K562 (cell line): Measurements from ENCODE around the gene KLHL22. TPM values are rescaled to one million over a fixed set of nuclear protein-coding genes. Genes with fewer than 3 reads are reported as not detected.

Experiments
- ATAC-seq: fragments of 200-7000 bp; cut with Tn5 transposase; 3 replicates; pipeline ENCODE4 v1.9.1; 2020; ENCODE audit warnings: moderate library complexity
- BruUV-seq: library from RNA; stranded (reverse); fragments of 400-500 nt; replicated peaks from 2 replicates; lab custom pipeline; 2021; lab: Mats Ljungman, UMichigan
- CTCF ChIA-PET: fragments of 300-600 bp; formaldehyde crosslinking; extraction: SDS; loops from one replicate; lab custom pipeline; 2021; ENCODE audit warnings: low intra/inter-chr PET ratio; lab: Yijun Ruan, JAX
- POLR2A ChIA-PET: fragments of 300-600, 350-650 bp; sonication (Branson Sonifier 250); formaldehyde crosslinking; extraction: SDS; loops from one replicate; lab custom pipeline; 2021; ENCODE audit warnings: antibody characterized with exemption, inconsistent platforms; lab: Yijun Ruan, JAX
- DNase-seq, 4 experiments: peaks; one replicate each; pipeline versions ENCODE4 v3.0.0 to v3.0.0-alpha.2; 2011 to 2018; ENCODE audit warnings: low spot score in 3 of 4, mixed read lengths in 3 of 4; ENCODE audit errors: extremely low read depth in 1 of 4
- FAIRE-seq: peaks from 2 replicates; lab custom pipeline; 2011; peaks lifted over from hg19 to GRCh38; lab: Jason Lieb, UNC
- H2AFZ ChIP-seq: 2 replicates; pipeline ENCODE4 v1.6.0; 2011; ENCODE audit warnings: low read depth, low read length, control low read depth, inconsistent platforms
- H3K27ac ChIP-seq: fragments of 200-600 bp; 3 replicates; pipeline ENCODE4 v1.8.0; 2011; ENCODE audit warnings: low read depth, mild to moderate bottlenecking, control low read depth, inconsistent platforms, low read length, moderate library complexity, mixed read lengths; ENCODE audit errors: extremely low read depth
- H3K27me3 ChIP-seq, 2 experiments: fragments of 300-600 bp in 1 of 2; 2 replicates in 1 of 2; 3 replicates in 1 of 2; pipeline versions ENCODE4 v1.6.0 to v1.8.0; 2011; ENCODE audit warnings: inconsistent platforms in 2 of 2, low read length in 2 of 2, mild to moderate bottlenecking in 1 of 2, mixed read lengths in 1 of 2, moderate library complexity in 1 of 2; ENCODE audit not compliant: control insufficient read depth in 2 of 2, insufficient read depth in 2 of 2
- H3K36me3 ChIP-seq: fragments of 300-600 bp; 3 replicates; pipeline ENCODE4 v1.8.0; 2011; ENCODE audit warnings: mild to moderate bottlenecking, low read length, inconsistent platforms; ENCODE audit not compliant: control insufficient read depth, insufficient read depth
- H3K4me1 ChIP-seq, 2 experiments: fragments of 200-600 bp in 1 of 2; replicated peaks in 1 of 2; 2 replicates in 1 of 2; 3 replicates in 1 of 2; pipeline versions ENCODE4 v1.5.1 to v1.8.0; 2011; ENCODE audit warnings: inconsistent platforms in 2 of 2, low read length in 2 of 2, mild to moderate bottlenecking in 1 of 2, mixed read lengths in 1 of 2, moderate library complexity in 1 of 2; ENCODE audit not compliant: control insufficient read depth in 2 of 2, insufficient read depth in 2 of 2
- H3K4me2 ChIP-seq: 2 replicates; pipeline ENCODE4 v1.6.1; 2011; ENCODE audit warnings: low read length, control low read depth, inconsistent platforms, mixed read lengths; ENCODE audit not compliant: insufficient read depth
- H3K4me3 ChIP-seq: fragments of 200-600 bp; sonication (generic), shearing (Covaris generic); 2 replicates; pipeline ENCODE4 v1.5.1; 2016; ENCODE audit warnings: control low read depth, inconsistent platforms
- H3K79me2 ChIP-seq: fragments of 200-600 bp; 3 replicates; pipeline ENCODE4 v1.8.0; 2011; ENCODE audit warnings: low read length, inconsistent platforms; ENCODE audit not compliant: control insufficient read depth, insufficient read depth
- H3K9ac ChIP-seq, 2 experiments: 2 replicates each; pipeline versions ENCODE4 v1.6.0 to v1.6.1; 2011; ENCODE audit warnings: low read depth in 2 of 2, low read length in 2 of 2, control low read depth in 1 of 2, inconsistent platforms in 1 of 2, mild to moderate bottlenecking in 1 of 2, mixed read lengths in 1 of 2; ENCODE audit not compliant: insufficient read depth in 1 of 2
- H3K9me1 ChIP-seq: one replicate; pipeline ENCODE4 v1.6.0; 2011; ENCODE audit warnings: inconsistent platforms, mild to moderate bottlenecking, low read length, moderate library complexity; ENCODE audit not compliant: control insufficient read depth, insufficient read depth
- H3K9me3 ChIP-seq: replicated peaks from 2 replicates; pipeline ENCODE4 v1.5.1; 2011; ENCODE audit warnings: low read depth, low read length, inconsistent platforms; ENCODE audit not compliant: control insufficient read depth, insufficient read depth
- H4K20me1 ChIP-seq: replicated peaks from 2 replicates; pipeline ENCODE4 v1.6.1; 2011; ENCODE audit warnings: low read length, inconsistent platforms, mixed read lengths; ENCODE audit not compliant: control insufficient read depth, insufficient read depth
- CBX2 ChIP-seq: fragments of 200-600 bp; sonication (generic); IDR thresholded peaks from one replicate; pipeline ENCODE4 v1.6.1; 2012; ENCODE audit warnings: mild to moderate bottlenecking, low read length, inconsistent platforms; ENCODE audit not compliant: insufficient read depth, poor library complexity, severe bottlenecking
- E2F3 ChIP-seq: fragments of 250-450 bp; sonication (Bioruptor Pico); IDR thresholded peaks from 2 replicates; pipeline ENCODE4 v1.4.0; 2020; ENCODE audit warnings: mild to moderate bottlenecking
- EZH2 ChIP-seq: IDR thresholded peaks from 2 replicates; pipeline ENCODE4 v1.6.1; 2012; ENCODE audit warnings: low read depth, mild to moderate bottlenecking, inconsistent platforms, low read length, borderline replicate concordance
- IRF2 ChIP-seq: sonication (generic); formaldehyde crosslinking; IDR thresholded peaks from 2 replicates; pipeline ENCODE4 v1.8.1; 2022; ENCODE audit warnings: mild to moderate bottlenecking, missing genetic modification reagents
- LARP7 ChIP-seq: fragments of 450-650 bp; IDR thresholded peaks from 2 replicates; pipeline ENCODE4 v1.6.1; 2016
- MLLT1 ChIP-seq, 2 experiments: fragments of 450-650 bp; IDR thresholded peaks; 2 replicates each; pipeline ENCODE4 v1.6.1; 2016
- SNIP1 ChIP-seq: fragments of 450-650 bp; IDR thresholded peaks from 2 replicates; pipeline ENCODE4 v1.7.1; 2017; ENCODE audit warnings: low read depth, mild to moderate bottlenecking
- USF2 ChIP-seq: sonication (generic); formaldehyde crosslinking; IDR thresholded peaks from 2 replicates; pipeline ENCODE4 v1.5.0; 2020; ENCODE audit warnings: missing genetic modification reagents
- ZHX1 ChIP-seq: fragments of 150-350 bp; conservative IDR thresholded peaks from 2 replicates; pipeline ENCODE4 v1.6.1; 2014; ENCODE audit warnings: low read length
- ZKSCAN8 ChIP-seq: fragments of 200-800 bp; sonication (Bioruptor generic); IDR thresholded peaks from 2 replicates; pipeline ENCODE4 v1.6.1; 2016; ENCODE audit warnings: missing genetic modification characterization, missing compliant biosample characterization
- ZNF174 ChIP-seq: fragments of 250-450 bp; sonication (Bioruptor Pico); IDR thresholded peaks from 2 replicates; pipeline ENCODE4 v1.4.0; 2020; ENCODE audit warnings: mild to moderate bottlenecking
- ZNF79 ChIP-seq: fragments of 250-450 bp; sonication (Bioruptor Pico); IDR thresholded peaks from 2 replicates; pipeline ENCODE4 v1.4.0; 2020; ENCODE audit warnings: low read depth, mild to moderate bottlenecking, moderate library complexity
- WGBS: fragments of 100-300 bp; shearing (Covaris generic); methylation state at CpG from one replicate; pipeline ENCODE4 v1.1.6; 2016; ENCODE audit warnings: low coverage, mixed read lengths; ENCODE audit not compliant: insufficient coverage; ENCODE audit errors: missing lambda C conversion rate; 5-methylcytosine and 5-hydroxymethylcytosine counted together
- in situ Hi-C: fragments of 300-500 bp; cut with MboI; formaldehyde crosslinking; loops from 4 replicates; pipeline ENCODE4 v1.15.0; 2018; ENCODE audit warnings: inconsistent platforms, mixed read lengths
- intact Hi-C: fragments of 100-400 bp; cut with micrococcal nuclease; formaldehyde crosslinking; loops from 2 replicates; pipeline ENCODE4 v1.14.2; 2022
- polyA plus RNA-seq, 8 experiments: library from polyadenylated mRNA; depleted of rRNA in 4 of 8; stranded (reverse) in 5 of 8; unstranded in 3 of 8; fragments of >200 nt; fragmentation: Nextera tagmentation in 2 of 8; fragmentation: Illumina TruSeq in 1 of 8; extraction: Ambion mirVana in 2 of 8; extraction: Trizol in 1 of 8; gene quantifications; 2 replicates each; pipeline versions ENCODE4 v1.2.1 to v1.2.3, GENCODE V29; 2011 to 2014; ENCODE audit warnings: inconsistent platforms in 1 of 8, missing spikeins in 1 of 8
- total RNA-seq, 7 experiments: library from RNA; depleted of rRNA in 6 of 7; stranded (reverse); fragments of >200 nt in 6 of 7; fragmentation: Illumina TruSeq in 2 of 7; extraction: Trizol in 2 of 7; gene quantifications; 2 replicates each; pipeline versions ENCODE4 v1.2.1 to v1.2.3, GENCODE V29; 2011 to 2021; ENCODE audit warnings: low replicate concordance in 1 of 7

The KLHL22 gene
- total and polyA plus RNA-seq, 9 of the 15 experiments (the other 6 are each of a cell fraction or from before 2014, with no cell fraction given): 1.3 to 25.6 (median 15.2) TPM

- intact Hi-C loops (no loop called here), in situ Hi-C loops (loop anchor here (5.0 to 25.0 kb wide), 3 partner anchors 35 to 1885 kb away; partner anchors contain the start of gene TMEM191B)
- Histone ChIP-seq H4K20me1 (peaks cover 25% of the 10 kb centered on the region), H3K9me1 (no peaks in the 10 kb centered on the region), H3K27ac (no peak overlapping the region), H3K27me3 (peaks cover 33 to 56% of the 10 kb centered on the region in 2 experiments; a peak in 4 of 5 replicates), H3K36me3 (no peaks in the 10 kb centered on the region), H3K9ac (peak overlapping the region in 1 of 2 experiments; percentile 15; a peak in 2 of 4 replicates), H3K9me3 (no peaks in the 10 kb centered on the region), H3K4me1 (peaks cover 0 to 44% of the 10 kb centered on the region in 2 experiments; a peak in 3 of 5 replicates), H3K4me2 (no peak overlapping the region), H2AFZ (no peak overlapping the region; the same call in 1 of the 2 replicates), H3K79me2 (no peaks in the 10 kb centered on the region), H3K4me3 (no peak overlapping the region)
- POLR2A ChIA-PET: interaction anchor here (0.5 to 1.5 kb wide), 9 partner anchors 10 to 465 kb away, joined by 3 to 7 read pairs (median 3); no protein-coding TSS in a partner anchor
- no peak for ATAC-seq
- FAIRE-seq: no peak
- no TSS peak for BruUV-seq
- CTCF ChIA-PET: no interaction called here
- WGBS: 28% methylated on average over 21 of the region's 21 CpGs
- DNase-seq: no peak
- TF ChIP-seq MLLT1 (IDR thresholded peaks at IDR 0.05): peak; percentile 67 to 87; a peak in 3 of 4 replicates
- no peak for TF ChIP-seq CBX2
- TF ChIP-seq ZHX1: no peak
- TF ChIP-seq USF2 (CRISPR knock-in tag): no peak
- TF ChIP-seq IRF2: peak; percentile 5; the same call in 1 of the 2 replicates
- TF ChIP-seq ZNF174: no peak
- TF ChIP-seq LARP7: 0 out of 2 replicates have a peak, but pooled peaks have one; percentile 44
- no peak for TF ChIP-seq SNIP1
- TF ChIP-seq EZH2: no peak
- no peak for TF ChIP-seq E2F3 (CRISPR knock-in tag)
- no peak for TF ChIP-seq ZKSCAN8
- no peak for TF ChIP-seq ZNF79 (CRISPR knock-in tag)
Measured at GRCh38 chr22:20422271-20423007, 73.2 kb downstream of the KLHL22 start.
